Endothelial cell of umbilical vein (primary cell): Measurements from ENCODE around the gene DLAT. TPM values are rescaled to one million over a fixed set of nuclear protein-coding genes. Genes with fewer than 3 reads are reported as not detected.

Experiments used
- BruUV-seq: library from RNA; stranded (reverse); fragments of 400-500 nt; replicated peaks from 2 replicates; lab custom pipeline; 2021; lab: Mats Ljungman, UMichigan
- CTCF ChIA-PET: fragments of 300-600, 350-600 bp; sonication (Branson Sonifier 250); formaldehyde crosslinking; loops from one replicate; lab custom pipeline; 2021; ENCODE audit warnings: antibody characterized with exemption, inconsistent platforms; lab: Charles Lee
- POLR2A ChIA-PET: fragments of 300-600, 350-600 bp; sonication (Branson Sonifier 250); formaldehyde crosslinking; loops from one replicate; lab custom pipeline; 2021; ENCODE audit warnings: antibody characterized with exemption, inconsistent platforms; lab: Charles Lee
- DNase-seq: peaks from one replicate; pipeline ENCODE4 v3.0.0-alpha.2; 2011; ENCODE audit warnings: low read depth, low spot score
- FAIRE-seq: peaks from 2 replicates; lab custom pipeline; 2011; peaks lifted over from hg19 to GRCh38; lab: Jason Lieb, UNC
- H2AFZ ChIP-seq: 2 replicates; pipeline ENCODE4 v1.6.0; 2012; ENCODE audit warnings: low read depth, low read length, control low read depth, inconsistent platforms
- H3K27ac ChIP-seq: 2 replicates; pipeline ENCODE4 v1.5.1; 2011; ENCODE audit warnings: low read depth, mild to moderate bottlenecking, control low read depth, low read length, moderate library complexity; ENCODE audit not compliant: insufficient read depth
- H3K27me3 ChIP-seq, 2 experiments: 2 replicates each; pipeline versions ENCODE4 v1.6.0 to v1.6.1; 2011; ENCODE audit warnings: low read length in 2 of 2, mixed read lengths in 1 of 2; ENCODE audit not compliant: control insufficient read depth in 2 of 2, insufficient read depth in 2 of 2
- H3K36me3 ChIP-seq, 2 experiments: 2 replicates in 1 of 2; 3 replicates in 1 of 2; pipeline ENCODE4 v1.5.1; 2011; ENCODE audit warnings: low read length in 2 of 2, mild to moderate bottlenecking in 1 of 2, moderate library complexity in 1 of 2; ENCODE audit not compliant: control insufficient read depth in 2 of 2, insufficient read depth in 2 of 2; ENCODE audit errors: extremely low read depth in 1 of 2
- H3K4me1 ChIP-seq: 3 replicates; pipeline ENCODE4 v1.5.1; 2011; ENCODE audit warnings: mild to moderate bottlenecking, low read length; ENCODE audit not compliant: control insufficient read depth, insufficient read depth; ENCODE audit errors: extremely low read depth
- H3K4me2 ChIP-seq: 2 replicates; pipeline ENCODE4 v1.6.1; 2011; ENCODE audit warnings: low read length, control low read depth, mixed read lengths; ENCODE audit not compliant: insufficient read depth
- H3K4me3 ChIP-seq, 3 experiments: fragments of 200-600 bp in 1 of 3; sonication (generic), shearing (Covaris generic) in 1 of 3; replicated peaks in 1 of 3; 2 replicates each; pipeline ENCODE4 v1.5.1; 2011 to 2016; ENCODE audit warnings: control low read depth in 3 of 3, low read length in 3 of 3, mild to moderate bottlenecking in 2 of 3, inconsistent platforms in 1 of 3, low read depth in 1 of 3, moderate library complexity in 1 of 3; ENCODE audit not compliant: insufficient read depth in 1 of 3
- H3K79me2 ChIP-seq: 2 replicates; pipeline ENCODE4 v1.6.0; 2012; ENCODE audit warnings: low read length, inconsistent platforms; ENCODE audit not compliant: control insufficient read depth, insufficient read depth
- H3K9ac ChIP-seq: replicated peaks from 2 replicates; pipeline ENCODE3; 2011; ENCODE audit warnings: low read length, control low read depth; ENCODE audit not compliant: insufficient read depth; ENCODE audit errors: extremely low read depth
- H3K9me1 ChIP-seq: replicated peaks from 3 replicates; pipeline ENCODE4 v1.6.0; 2011; ENCODE audit warnings: mild to moderate bottlenecking, low read length; ENCODE audit not compliant: control insufficient read depth, insufficient read depth; ENCODE audit errors: extremely low read depth
- H3K9me3 ChIP-seq: replicated peaks from 2 replicates; pipeline ENCODE4 v1.5.1; 2012; ENCODE audit warnings: low read length, inconsistent platforms; ENCODE audit not compliant: control insufficient read depth, insufficient read depth
- H4K20me1 ChIP-seq: replicated peaks from 2 replicates; pipeline ENCODE3; 2011; ENCODE audit warnings: mild to moderate bottlenecking, low read length; ENCODE audit not compliant: control insufficient read depth, insufficient read depth; ENCODE audit errors: extremely low read depth
- EZH2 ChIP-seq: IDR thresholded peaks from 2 replicates; pipeline ENCODE4 v1.6.1; 2012; ENCODE audit warnings: borderline replicate concordance, low read depth, mild to moderate bottlenecking, moderate library complexity, low read length, inconsistent platforms; ENCODE audit not compliant: severe bottlenecking
- FOS ChIP-seq: IDR thresholded peaks from 2 replicates; pipeline ENCODE4 v1.6.1; 2011; ENCODE audit warnings: mild to moderate bottlenecking, low read length, moderate library complexity, borderline replicate concordance; ENCODE audit not compliant: insufficient read depth
- JUN ChIP-seq: IDR thresholded peaks from 2 replicates; pipeline ENCODE4 v1.6.1; 2011; ENCODE audit warnings: borderline replicate concordance, low read depth; ENCODE audit not compliant: insufficient read length, insufficient read depth
- MYC ChIP-seq: IDR thresholded peaks from one replicate; pipeline ENCODE4 v1.6.1; 2011; ENCODE audit warnings: mild to moderate bottlenecking, low read depth, low read length
- POLR2A ChIP-seq: IDR thresholded peaks from 2 replicates; pipeline ENCODE4 v1.6.1; 2012; ENCODE audit warnings: low read depth, mild to moderate bottlenecking, control low read depth, low read length
- POLR2AphosphoS5 ChIP-seq: IDR thresholded peaks from 2 replicates; pipeline ENCODE4 v1.6.1; 2012; ENCODE audit warnings: low read depth, mild to moderate bottlenecking, control low read depth, low read length, moderate library complexity; ENCODE audit not compliant: insufficient read depth
- dilution Hi-C: fragments of 300-500 bp; cut with MboI; formaldehyde crosslinking; loops from one replicate; pipeline ENCODE4 v1.15.0; 2019; ENCODE audit warnings: low sequenced_read_pairs; ENCODE audit not compliant: extremely low pct_ligation_motif_present
- intact Hi-C: fragments of 100-400 bp; cut with micrococcal nuclease; formaldehyde crosslinking; loops from one replicate; pipeline ENCODE4 v1.10.0; 2022
- polyA plus RNA-seq, 4 experiments: library from polyadenylated mRNA; depleted of rRNA in 3 of 4; stranded (reverse) in 3 of 4; unstranded in 1 of 4; fragments of >200 nt; gene quantifications; 2 replicates each; pipeline versions ENCODE4 v1.2.1 to v1.2.3, GENCODE V29; 2011 to 2012; ENCODE audit warnings: missing spikeins in 1 of 4
- total RNA-seq: library from RNA; stranded (reverse); gene quantifications from 2 replicates; pipeline ENCODE4 v1.2.3, GENCODE V29; 2021
- TF ChIP-seq, protein P1 (sequence below): IDR thresholded peaks from 2 replicates; pipeline ENCODE4 v1.6.1; 2011; ENCODE audit not compliant: insufficient read depth, insufficient read length
- TF ChIP-seq, protein P2 (sequence below), 2 donors: IDR thresholded peaks; 1 replicate in 1 of 2; 2 replicates in 1 of 2; pipeline ENCODE4 v1.5.1; 2011; ENCODE audit warnings: low read length in 2 of 2, mild to moderate bottlenecking in 2 of 2, moderate library complexity in 2 of 2, control low read depth in 1 of 2, inconsistent platforms in 1 of 2, low read depth in 1 of 2; ENCODE audit not compliant: insufficient read depth in 1 of 2; ENCODE audit errors: extremely low read depth in 1 of 2

DLAT gene
- total and polyA plus RNA-seq, 2 donors (not counting 3 experiments of a cell fraction or from before 2014, with no cell fraction given): 13.3 to 41.3 TPM

DNA sequence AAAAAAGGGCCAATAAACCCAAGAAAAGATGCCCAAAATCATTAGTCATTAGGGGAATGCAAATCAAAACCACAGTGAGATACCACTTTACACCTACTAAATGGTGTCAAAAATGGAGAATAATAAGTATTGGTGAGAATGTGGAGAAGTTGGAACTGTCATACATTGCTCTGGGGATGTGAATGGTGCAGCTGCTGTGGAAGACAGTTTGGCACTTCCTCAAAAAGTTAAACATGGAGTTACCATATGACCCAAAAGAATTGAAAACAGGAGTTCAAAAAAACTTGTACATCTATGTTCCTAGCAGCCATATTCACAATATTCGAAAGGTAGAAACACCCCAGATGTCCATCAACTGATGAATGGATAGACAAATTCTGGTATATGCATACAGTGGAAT is 24.5 kb upstream of the DLAT start:
- ChIA-PET CTCF (no interaction called here), POLR2A (no interaction called here)
- DNase-seq (no peak), FAIRE-seq (no peak)
- Histone ChIP-seq H3K27me3 (no peaks in the 10 kb centered on the region), H3K4me2 (no peak overlapping the region), H2AFZ (no peak overlapping the region), H3K4me1 (no peaks in the 10 kb centered on the region), H4K20me1 (no peaks in the 10 kb centered on the region), H3K27ac (no peak overlapping the region), H3K9me3 (no peaks in the 10 kb centered on the region), H3K9me1 (no peaks in the 10 kb centered on the region), H3K9ac (no peak overlapping the region), H3K36me3 (peaks cover 3 to 7% of the 10 kb centered on the region in 2 experiments), H3K79me2 (no peaks in the 10 kb centered on the region), H3K4me3 (no peak overlapping the region)
- dilution Hi-C loops (no loop called here), intact Hi-C loops (no loop called here)
- TF ChIP-seq JUN: no peak
- no peak for TF ChIP-seq MYC
- no peak for TF ChIP-seq EZH2
- TF ChIP-seq, protein P1, sequence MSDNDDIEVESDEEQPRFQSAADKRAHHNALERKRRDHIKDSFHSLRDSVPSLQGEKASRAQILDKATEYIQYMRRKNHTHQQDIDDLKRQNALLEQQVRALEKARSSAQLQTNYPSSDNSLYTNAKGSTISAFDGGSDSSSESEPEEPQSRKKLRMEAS: no peak
- no peak for TF ChIP-seq POLR2A
- BruUV-seq: no TSS peak

DNA sequence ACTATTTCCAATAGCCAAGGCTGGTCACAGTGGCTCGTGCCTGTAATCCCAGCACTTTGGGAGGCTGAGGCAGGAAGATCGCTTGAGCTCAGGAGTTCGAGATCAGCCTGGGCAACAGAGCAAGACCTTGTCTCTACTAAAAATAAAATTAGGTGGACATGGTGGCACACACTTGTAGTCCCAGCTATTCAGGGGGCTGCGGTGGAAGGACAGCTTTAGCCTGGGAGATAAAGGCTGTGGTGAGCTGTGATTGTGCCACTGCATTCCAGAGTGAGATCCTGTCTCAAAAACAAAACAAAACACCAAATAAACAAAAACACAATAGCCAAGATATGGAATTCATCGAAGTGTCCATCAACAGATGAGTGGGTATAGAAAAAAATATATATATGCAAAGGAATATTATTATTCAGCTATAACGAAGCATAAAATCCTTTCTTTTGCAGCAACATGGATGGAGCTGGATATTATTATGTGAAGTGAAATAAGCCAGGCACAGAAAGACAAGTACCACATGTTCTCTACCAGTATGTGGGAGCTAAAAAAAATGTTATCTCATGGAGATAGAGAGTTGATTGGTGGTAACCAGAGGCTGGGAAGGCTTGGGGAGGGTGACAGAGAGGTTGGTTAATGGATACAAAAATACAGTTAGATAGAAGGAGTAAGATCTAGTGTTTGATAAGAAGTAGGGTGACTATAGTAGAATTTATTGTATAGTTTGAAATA is 22.6 kb upstream of the DLAT start:
- POLR2A ChIA-PET: no interaction called here
- no peaks in the 10 kb centered on the region for H4K20me1 ChIP-seq
- H3K9me1 ChIP-seq: no peaks in the 10 kb centered on the region
- H3K79me2 ChIP-seq: no peaks in the 10 kb centered on the region
- H3K27ac ChIP-seq: no peak overlapping the region
- H3K36me3 ChIP-seq: peaks cover 0 to 5% of the 10 kb centered on the region in 2 experiments
- CTCF ChIA-PET: interaction anchor here (1.1 to 1.2 kb wide), 3 partner anchors 21 to 111 kb away, joined by 4 to 5 read pairs (median 4); no protein-coding TSS in a partner anchor
- H2AFZ ChIP-seq: no peak overlapping the region
- H3K4me3 ChIP-seq: no peak overlapping the region
- H3K9ac ChIP-seq: no peak overlapping the region
- H3K4me1 ChIP-seq: no peaks in the 10 kb centered on the region
- intact Hi-C loops: no loop called here
- no peak overlapping the region for H3K4me2 ChIP-seq
- no peaks in the 10 kb centered on the region for H3K9me3 ChIP-seq
- FAIRE-seq (no peak), DNase-seq (no peak)
- dilution Hi-C loops: no loop called here
- no peak for TF ChIP-seq JUN
- TF ChIP-seq POLR2AphosphoS5: no peak
- no peak for TF ChIP-seq FOS
- no peak for TF ChIP-seq MYC
- TF ChIP-seq, protein P2, sequence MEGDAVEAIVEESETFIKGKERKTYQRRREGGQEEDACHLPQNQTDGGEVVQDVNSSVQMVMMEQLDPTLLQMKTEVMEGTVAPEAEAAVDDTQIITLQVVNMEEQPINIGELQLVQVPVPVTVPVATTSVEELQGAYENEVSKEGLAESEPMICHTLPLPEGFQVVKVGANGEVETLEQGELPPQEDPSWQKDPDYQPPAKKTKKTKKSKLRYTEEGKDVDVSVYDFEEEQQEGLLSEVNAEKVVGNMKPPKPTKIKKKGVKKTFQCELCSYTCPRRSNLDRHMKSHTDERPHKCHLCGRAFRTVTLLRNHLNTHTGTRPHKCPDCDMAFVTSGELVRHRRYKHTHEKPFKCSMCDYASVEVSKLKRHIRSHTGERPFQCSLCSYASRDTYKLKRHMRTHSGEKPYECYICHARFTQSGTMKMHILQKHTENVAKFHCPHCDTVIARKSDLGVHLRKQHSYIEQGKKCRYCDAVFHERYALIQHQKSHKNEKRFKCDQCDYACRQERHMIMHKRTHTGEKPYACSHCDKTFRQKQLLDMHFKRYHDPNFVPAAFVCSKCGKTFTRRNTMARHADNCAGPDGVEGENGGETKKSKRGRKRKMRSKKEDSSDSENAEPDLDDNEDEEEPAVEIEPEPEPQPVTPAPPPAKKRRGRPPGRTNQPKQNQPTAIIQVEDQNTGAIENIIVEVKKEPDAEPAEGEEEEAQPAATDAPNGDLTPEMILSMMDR (IDR thresholded peaks at IDR 0.05; ENCODE audit: extremely low read depth in 1 of 2, insufficient read depth in 1 of 2, low read depth in 1 of 2, low read length in 2 of 2): no peak
- TF ChIP-seq EZH2: no peak
- BruUV-seq: no TSS peak
- H3K27me3 ChIP-seq: no peaks in the 10 kb centered on the region
